GM06990 (cell line): Measurements from ENCODE around the gene ABHD16A.

Experiments
- DNase-seq: peaks from one replicate; pipeline ENCODE4 v3.0.0-alpha.2; 2011; ENCODE audit not compliant: insufficient read length; ENCODE audit errors: extremely low read depth
- H3K27me3 ChIP-seq: replicated peaks from 2 replicates; pipeline ENCODE4 v1.6.0; 2011; ENCODE audit warnings: low read length; ENCODE audit not compliant: control insufficient read depth, insufficient read depth
- H3K36me3 ChIP-seq: 2 replicates; pipeline ENCODE4 v1.5.1; 2011; ENCODE audit warnings: low read length; ENCODE audit not compliant: control insufficient read depth, insufficient read depth
- H3K4me3 ChIP-seq: replicated peaks from 2 replicates; pipeline ENCODE4 v1.5.1; 2011; ENCODE audit warnings: low read depth, mild to moderate bottlenecking, control low read depth, low read length
- TF ChIP-seq, protein P1 (sequence below): IDR thresholded peaks from 2 replicates; pipeline ENCODE4 v1.5.1; 2011; ENCODE audit warnings: low read length, control low read depth, mild to moderate bottlenecking, inconsistent platforms; ENCODE audit not compliant: insufficient read depth, poor library complexity, severe bottlenecking

Gene ABHD16A

DNA sequence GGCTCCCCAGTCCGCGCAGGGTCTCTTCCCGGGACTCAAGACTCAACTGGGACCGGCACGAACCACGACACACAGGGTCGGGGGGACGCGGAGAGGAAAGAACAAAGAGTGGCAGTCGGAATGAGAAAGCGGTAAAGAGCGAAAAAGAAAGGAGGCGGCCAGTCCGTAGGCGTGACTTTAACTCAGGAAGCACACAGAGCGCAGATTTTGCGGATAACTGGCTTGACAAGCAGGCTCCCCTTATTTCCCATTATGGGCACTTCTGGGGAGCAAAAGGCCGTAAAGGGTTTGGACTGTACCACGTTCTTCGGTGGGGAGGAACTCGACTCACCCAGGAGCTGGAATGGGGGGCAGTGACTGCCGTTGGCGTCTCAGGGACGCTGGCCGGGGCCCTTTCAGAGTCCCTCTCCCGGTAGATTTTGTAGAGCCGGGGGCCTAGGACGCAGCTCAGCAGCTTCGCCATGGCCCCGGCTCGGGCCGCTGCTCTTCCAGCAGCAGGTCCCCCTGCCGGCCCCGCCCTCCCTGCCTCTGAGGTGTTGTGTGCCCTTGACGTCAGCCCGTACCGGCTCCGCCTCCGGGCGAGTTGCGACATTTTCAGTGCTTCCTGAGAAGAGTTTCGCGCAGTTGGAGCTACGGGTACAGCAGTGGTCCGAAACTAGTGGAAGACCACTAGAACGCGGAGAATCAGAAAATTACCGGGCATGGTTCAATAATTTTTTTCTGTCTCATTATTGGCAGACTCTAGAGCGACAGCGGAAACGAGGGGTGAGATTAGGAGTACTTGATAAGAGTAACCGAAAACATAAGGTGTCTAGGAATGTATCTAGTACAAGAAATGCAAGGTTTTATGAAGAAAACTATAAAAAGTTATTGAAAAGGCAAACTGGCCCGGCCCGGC lies at the start of gene ABHD16A:
ABHD16A (minus strand) TSS at position 506 of the 898 bp plus-strand sequence; CDS start at position 463, 43 bp downstream.
- Histone ChIP-seq H3K36me3 (peaks cover 1% of the 10 kb centered on the region), H3K4me3 (peak within 1 kb of the TSS; percentile 94), H3K27me3 (no peaks in the 10 kb centered on the region)
- DNase-seq, result peak; percentile 98
- TF ChIP-seq, protein P1, sequence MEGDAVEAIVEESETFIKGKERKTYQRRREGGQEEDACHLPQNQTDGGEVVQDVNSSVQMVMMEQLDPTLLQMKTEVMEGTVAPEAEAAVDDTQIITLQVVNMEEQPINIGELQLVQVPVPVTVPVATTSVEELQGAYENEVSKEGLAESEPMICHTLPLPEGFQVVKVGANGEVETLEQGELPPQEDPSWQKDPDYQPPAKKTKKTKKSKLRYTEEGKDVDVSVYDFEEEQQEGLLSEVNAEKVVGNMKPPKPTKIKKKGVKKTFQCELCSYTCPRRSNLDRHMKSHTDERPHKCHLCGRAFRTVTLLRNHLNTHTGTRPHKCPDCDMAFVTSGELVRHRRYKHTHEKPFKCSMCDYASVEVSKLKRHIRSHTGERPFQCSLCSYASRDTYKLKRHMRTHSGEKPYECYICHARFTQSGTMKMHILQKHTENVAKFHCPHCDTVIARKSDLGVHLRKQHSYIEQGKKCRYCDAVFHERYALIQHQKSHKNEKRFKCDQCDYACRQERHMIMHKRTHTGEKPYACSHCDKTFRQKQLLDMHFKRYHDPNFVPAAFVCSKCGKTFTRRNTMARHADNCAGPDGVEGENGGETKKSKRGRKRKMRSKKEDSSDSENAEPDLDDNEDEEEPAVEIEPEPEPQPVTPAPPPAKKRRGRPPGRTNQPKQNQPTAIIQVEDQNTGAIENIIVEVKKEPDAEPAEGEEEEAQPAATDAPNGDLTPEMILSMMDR, result no peak

DNA sequence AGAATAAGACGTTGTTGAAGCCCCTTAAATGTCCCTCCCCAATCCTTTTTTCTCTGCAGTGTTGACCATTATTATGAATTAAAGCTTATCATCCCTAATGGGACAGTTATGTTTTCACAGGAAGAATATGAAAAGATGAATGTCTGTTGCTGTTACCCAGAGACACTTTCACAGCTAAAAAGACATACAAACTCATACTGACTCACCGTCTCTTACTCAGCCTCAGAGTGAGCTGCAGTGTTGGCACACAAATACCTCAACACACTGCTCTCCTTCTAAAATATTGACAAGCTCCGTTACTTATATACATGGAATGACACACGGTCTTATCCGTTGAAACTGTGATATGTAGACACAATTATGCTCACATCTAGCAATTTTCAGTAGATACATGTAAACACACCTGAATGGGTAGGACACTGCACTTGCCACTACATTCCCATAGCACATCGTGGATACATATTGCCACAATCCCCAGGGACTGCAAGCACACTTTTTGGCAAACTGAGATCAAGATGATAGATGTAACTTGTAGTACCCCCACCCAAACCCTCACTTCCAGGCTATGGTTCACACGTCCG lies 49.7 kb upstream of the ABHD16A start:
- H3K27me3 ChIP-seq, result no peaks in the 10 kb centered on the region
- no peak for DNase-seq
- peaks cover 2% of the 10 kb centered on the region for H3K36me3 ChIP-seq
- TF ChIP-seq, protein P1, result no peak
- no peak overlapping the region for H3K4me3 ChIP-seq

DNA sequence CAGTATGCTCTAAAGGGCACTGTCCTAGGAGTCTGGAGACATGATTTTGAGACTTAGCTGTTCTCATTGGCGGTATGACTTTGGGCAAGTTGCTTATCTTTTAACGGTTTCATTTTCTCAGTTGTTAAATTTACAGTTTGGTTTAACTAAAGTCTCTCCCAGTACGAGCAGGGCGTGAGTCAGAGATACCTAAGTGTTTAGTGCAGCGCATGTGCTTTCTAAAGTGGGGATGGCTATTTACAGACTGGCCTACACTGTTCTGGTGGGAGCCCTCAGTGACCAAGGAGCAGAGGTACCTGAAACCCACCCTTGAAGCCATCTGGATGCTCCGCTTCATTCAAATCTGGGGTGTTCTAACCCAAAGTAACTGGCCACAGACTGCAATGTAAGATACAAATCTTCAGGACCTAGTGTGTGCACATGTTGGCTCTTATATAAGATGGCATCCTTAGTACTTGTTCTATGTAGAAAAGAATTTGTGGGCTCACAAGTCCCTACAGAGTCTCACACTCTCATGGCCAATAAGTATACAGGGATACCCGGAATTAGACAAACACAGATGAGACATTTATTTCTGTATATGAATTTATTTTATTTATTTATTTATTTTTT lies 47.4 kb upstream of the ABHD16A start:
- Histone ChIP-seq H3K36me3 (peaks cover 5% of the 10 kb centered on the region), H3K4me3 (no peak overlapping the region), H3K27me3 (no peaks in the 10 kb centered on the region)
- TF ChIP-seq, protein P1, result no peak
- DNase-seq, result no peak

DNA sequence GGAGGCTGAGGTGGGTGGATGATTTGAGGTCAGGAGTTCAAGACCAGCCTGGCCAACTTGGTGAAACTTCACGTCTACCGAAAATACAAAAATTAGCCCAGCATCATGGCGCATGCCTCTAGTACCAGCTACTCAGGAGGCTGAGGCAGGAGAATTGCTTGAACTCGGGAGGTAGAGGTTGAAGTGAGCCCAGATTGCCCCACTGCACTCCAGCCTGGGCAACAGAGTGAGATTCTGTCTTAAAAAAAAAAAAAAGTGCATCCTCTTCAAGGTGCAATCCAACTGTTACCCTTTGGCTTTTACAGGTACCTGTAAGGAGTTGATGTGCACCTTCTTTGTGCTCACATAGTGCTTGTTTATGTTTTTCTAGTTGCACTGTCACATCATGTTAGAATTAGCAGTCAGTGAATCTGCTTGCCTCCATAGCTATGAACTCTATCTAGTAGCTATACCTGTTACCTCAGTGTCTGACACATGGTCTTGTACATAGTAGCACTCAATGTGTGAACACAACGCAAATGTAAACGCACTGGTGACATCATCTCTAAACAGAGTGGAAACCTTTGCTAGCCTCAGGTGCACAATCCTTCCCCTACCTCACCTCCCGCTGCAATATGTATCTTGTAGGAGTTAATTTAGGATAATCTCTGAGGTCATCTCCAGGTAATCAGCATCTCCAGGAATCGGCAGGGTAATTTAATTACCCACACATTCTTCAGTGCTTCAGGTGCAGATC lies 46.3 kb upstream of the ABHD16A start:
- Histone ChIP-seq H3K27me3 (no peaks in the 10 kb centered on the region), H3K36me3 (peaks cover 5% of the 10 kb centered on the region), H3K4me3 (no peak overlapping the region)
- DNase-seq, result no peak
- TF ChIP-seq, protein P1, result no peak

DNA sequence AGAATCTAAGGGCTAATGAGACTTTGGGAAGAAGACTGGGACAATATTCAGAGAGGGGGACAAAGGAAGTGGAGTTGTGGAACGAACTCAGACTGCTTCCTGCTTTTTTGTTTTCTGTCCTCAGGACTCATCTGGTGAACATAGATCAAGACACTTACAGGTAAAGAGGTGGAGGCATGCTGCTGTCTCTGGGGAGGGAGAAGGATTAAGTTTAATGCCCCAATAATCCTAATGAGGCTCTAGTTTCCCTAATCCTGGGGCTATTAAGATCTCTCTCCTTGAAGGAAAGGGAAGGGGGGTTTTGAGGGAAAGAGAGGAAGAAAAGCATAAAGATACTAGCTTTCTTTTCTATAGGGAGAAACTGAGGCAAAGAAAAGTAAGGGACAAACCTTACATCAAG lies 41.3 kb upstream of the ABHD16A start:
- no peaks in the 10 kb centered on the region for H3K27me3 ChIP-seq
- DNase-seq, result no peak
- H3K4me3 ChIP-seq, result no peak overlapping the region
- H3K36me3 ChIP-seq, result peaks cover 12% of the 10 kb centered on the region
- TF ChIP-seq, protein P1, result no peak
